ENCODE data around the gene MIPEP. TPM values are rescaled to one million over a fixed set of nuclear protein-coding genes. Genes with fewer than 3 reads are reported as not detected.

MIPEP gene
- total RNA-seq, 1 experiment from 2014 or later = 37.4 TPM

- in situ Hi-C loops (cut with HindIII; ENCODE audit: low sequenced_read_pairs) = no loop called here
- DNase-seq (ENCODE audit: low spot score) = no peak
Measured at GRCh38 chr13:23820530-23820929, 68.7 kb downstream of the MIPEP start.

GRCh38 chr13:23817830-23818229 is 71.4 kb downstream of the MIPEP start:
- DNase-seq (ENCODE audit: low spot score) = no peak
- in situ Hi-C loops (cut with HindIII; ENCODE audit: low sequenced_read_pairs) = no loop called here

- no peak for DNase-seq (ENCODE audit: low spot score)
- in situ Hi-C loops (cut with HindIII; ENCODE audit: low sequenced_read_pairs) = no loop called here
Measured at GRCh38 chr13:23817136-23817535, 72.1 kb downstream of the MIPEP start.

- no peak for DNase-seq (ENCODE audit: low spot score)
- in situ Hi-C loops (cut with HindIII; ENCODE audit: low sequenced_read_pairs) = no loop called here
Measured at GRCh38 chr13:23813635-23814034, 75.6 kb downstream of the MIPEP start.

GRCh38 chr13:23811366-23812062 is 77.7 kb downstream of the MIPEP start:
- DNase-seq (ENCODE audit: low spot score) = no peak
- in situ Hi-C loops (cut with HindIII; ENCODE audit: low sequenced_read_pairs) = no loop called here

GRCh38 chr13:23810685-23811240 is 78.4 kb downstream of the MIPEP start:
- in situ Hi-C loops (cut with HindIII; ENCODE audit: low sequenced_read_pairs) = no loop called here
- no peak for DNase-seq (ENCODE audit: low spot score)

- in situ Hi-C loops (cut with HindIII; ENCODE audit: low sequenced_read_pairs) = no loop called here
- no peak for DNase-seq (ENCODE audit: low spot score)
Measured at GRCh38 chr13:23808803-23809202, 80.4 kb downstream of the MIPEP start.

- in situ Hi-C loops (cut with HindIII; ENCODE audit: low sequenced_read_pairs) = no loop called here
- DNase-seq (ENCODE audit: low spot score) = no peak
Measured at GRCh38 chr13:23806874-23807526, 82.2 kb downstream of the MIPEP start.

- in situ Hi-C loops (cut with HindIII; ENCODE audit: low sequenced_read_pairs) = no loop called here
- DNase-seq (ENCODE audit: low spot score) = no peak
Measured at GRCh38 chr13:23805821-23806220, 83.4 kb downstream of the MIPEP start.

- in situ Hi-C loops (cut with HindIII; ENCODE audit: low sequenced_read_pairs) = no loop called here
- DNase-seq (ENCODE audit: low spot score) = no peak
Measured at GRCh38 chr13:23805122-23805521, 84.1 kb downstream of the MIPEP start.

GRCh38 chr13:23804166-23804565 is 85.0 kb downstream of the MIPEP start:
- no peak for DNase-seq (ENCODE audit: low spot score)
- in situ Hi-C loops (cut with HindIII; ENCODE audit: low sequenced_read_pairs) = no loop called here

- in situ Hi-C loops (cut with HindIII; ENCODE audit: low sequenced_read_pairs) = no loop called here
- no peak for DNase-seq (ENCODE audit: low spot score)
Measured at GRCh38 chr13:23801141-23801540, 88.1 kb downstream of the MIPEP start.

GRCh38 chr13:23799945-23800344 is 89.3 kb downstream of the MIPEP start:
- no peak for DNase-seq (ENCODE audit: low spot score)
- in situ Hi-C loops (cut with HindIII; ENCODE audit: low sequenced_read_pairs) = no loop called here

- no peak for DNase-seq (ENCODE audit: low spot score)
- in situ Hi-C loops (cut with HindIII; ENCODE audit: low sequenced_read_pairs) = no loop called here
Measured at GRCh38 chr13:23797276-23797903, 91.8 kb downstream of the MIPEP start.

GRCh38 chr13:23796551-23796950 is 92.6 kb downstream of the MIPEP start:
- no peak for DNase-seq (ENCODE audit: low spot score)
- in situ Hi-C loops (cut with HindIII; ENCODE audit: low sequenced_read_pairs) = no loop called here

GRCh38 chr13:23794267-23795161 is 94.7 kb downstream of the MIPEP start:
- no peak for DNase-seq (ENCODE audit: low spot score)
- in situ Hi-C loops (cut with HindIII; ENCODE audit: low sequenced_read_pairs) = no loop called here

GRCh38 chr13:23793711-23794110 is 95.5 kb downstream of the MIPEP start:
- DNase-seq (ENCODE audit: low spot score) = no peak
- in situ Hi-C loops (cut with HindIII; ENCODE audit: low sequenced_read_pairs) = no loop called here

- in situ Hi-C loops (cut with HindIII; ENCODE audit: low sequenced_read_pairs) = no loop called here
- DNase-seq (ENCODE audit: low spot score) = no peak
Measured at GRCh38 chr13:23792680-23793079, 96.5 kb downstream of the MIPEP start.

GRCh38 chr13:23790577-23791170 is 98.5 kb downstream of the MIPEP start:
- peak; percentile 70 for DNase-seq (ENCODE audit: low spot score)
- in situ Hi-C loops (cut with HindIII; ENCODE audit: low sequenced_read_pairs) = no loop called here
